ENCODE measurements around the gene OR4D2.

The OR4D2 gene

DNA sequence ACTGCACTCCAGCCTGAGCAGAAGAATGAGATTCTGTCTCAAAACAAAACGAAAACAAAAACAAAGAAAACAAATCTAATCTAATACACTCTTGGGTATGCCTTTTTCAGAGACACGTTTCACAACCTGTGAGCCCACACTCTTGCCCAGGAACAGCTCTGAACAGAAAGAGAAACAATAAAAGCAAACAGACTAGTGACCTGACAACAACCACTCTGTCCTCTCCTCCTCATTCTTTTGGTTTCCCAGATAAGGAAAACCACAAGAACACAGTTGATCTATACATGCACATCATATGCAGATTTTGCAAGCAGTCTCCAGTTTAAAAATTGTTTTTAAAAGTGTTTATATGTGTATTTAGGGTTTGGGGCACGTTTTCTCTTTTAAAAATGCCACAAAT, 51.0 kb downstream of the OR4D2 start:
- DNase-seq = no peak

DNA sequence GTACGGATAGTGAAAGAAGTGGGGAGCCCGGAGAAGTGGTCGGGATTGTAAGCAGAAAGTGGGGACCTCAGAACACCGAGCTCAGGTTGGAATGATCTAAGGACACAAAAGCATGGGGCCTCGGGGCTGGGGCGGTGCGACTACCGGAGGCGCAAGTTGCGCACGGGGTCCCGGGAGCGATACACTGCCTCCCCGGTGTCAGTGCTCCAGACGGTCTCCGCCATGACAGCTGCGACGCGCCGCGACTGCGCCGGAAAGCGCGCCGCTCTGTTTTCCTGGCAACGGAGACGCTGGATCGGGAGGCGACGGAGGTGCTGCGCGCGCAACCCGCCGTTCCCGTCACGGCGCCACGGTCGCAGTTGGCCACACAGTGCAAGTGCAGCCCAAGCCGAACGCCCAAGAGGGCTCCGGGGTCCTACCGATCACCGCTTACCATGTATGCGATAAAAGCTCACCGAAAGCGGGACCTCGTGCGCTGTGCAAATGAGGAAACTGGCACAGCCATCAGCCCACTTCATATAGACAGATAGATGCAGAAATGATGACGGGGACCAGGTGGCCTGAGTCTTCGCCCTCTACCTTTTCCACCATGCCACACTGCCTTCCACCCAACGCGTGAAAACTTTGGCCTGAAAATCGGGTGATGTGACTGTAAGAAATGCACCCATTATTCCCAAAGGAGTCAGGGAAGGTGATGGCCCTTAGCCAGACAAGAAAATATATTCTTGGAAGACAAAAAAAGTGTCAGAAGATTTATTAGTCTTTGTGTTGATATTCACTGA, 52.4 kb downstream of the OR4D2 start, which contains the start of gene MKS1:
Gene MKS1 (minus strand): TSS at position 249 of the 782 bp plus-strand sequence. CDS start 25 bp downstream, at position 224.
- DNase-seq = peak; percentile 86

DNA sequence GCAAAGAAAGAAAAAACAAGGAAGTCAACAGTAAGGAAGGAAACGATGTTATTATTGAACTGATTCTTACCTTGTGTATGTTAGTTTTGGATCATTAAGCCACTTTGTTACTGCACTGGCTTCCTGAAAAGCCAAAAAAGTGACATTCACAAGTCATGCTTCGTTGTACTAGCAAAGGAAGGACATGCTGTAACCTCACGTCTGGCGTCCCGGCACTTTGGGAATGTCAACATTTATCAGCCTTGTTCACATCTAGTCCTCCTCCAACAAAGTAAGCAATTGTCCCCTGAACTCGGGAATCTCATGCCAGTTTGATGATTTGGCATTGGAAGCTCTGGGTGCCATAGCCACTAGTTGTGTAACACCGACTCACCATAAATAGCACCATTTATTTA, 53.0 kb downstream of the OR4D2 start:
- no peak for DNase-seq

Measured in activated T-cell treated with anti-CD3 and anti-CD28 coated beads for 4 hours (primary cell).